Hippocampal formation (tissue), 2 donors: Measurements from ENCODE around the gene ENGASE.

ENCODE experiments used
- DNase-seq, 2 donors: peaks; one replicate each; lab custom pipeline; 2025; lab: John Stamatoyannopoulos, UW

ENGASE gene

GRCh38 chr17:79038545-79039135 lies 36.0 kb upstream of the ENGASE start:
- no peak for DNase-seq

- DNase-seq, result no peak
Measured at GRCh38 chr17:79039171-79039570, 35.5 kb upstream of the ENGASE start.

- DNase-seq, result no peak
Measured at GRCh38 chr17:79039886-79040285, 34.7 kb upstream of the ENGASE start.

GRCh38 chr17:79041041-79041570 lies 33.5 kb upstream of the ENGASE start:
- DNase-seq, result no peak

GRCh38 chr17:79041723-79042420 lies 32.8 kb upstream of the ENGASE start:
- no peak for DNase-seq

- peak in 1 of 2 donors; percentile 16 for DNase-seq
Measured at GRCh38 chr17:79042421-79043190, 32.0 kb upstream of the ENGASE start.

GRCh38 chr17:79043191-79043930 lies 31.3 kb upstream of the ENGASE start:
- DNase-seq, result no peak

GRCh38 chr17:79043931-79044320 lies 30.7 kb upstream of the ENGASE start:
- no peak for DNase-seq

GRCh38 chr17:79044462-79044861 lies 30.2 kb upstream of the ENGASE start:
- DNase-seq, result no peak

GRCh38 chr17:79045001-79045729 lies 29.5 kb upstream of the ENGASE start:
- no peak for DNase-seq

GRCh38 chr17:79045842-79046196 lies 28.8 kb upstream of the ENGASE start:
- peak; percentile 34 to 59 for DNase-seq

- no peak for DNase-seq
Measured at GRCh38 chr17:79046197-79046915, 28.3 kb upstream of the ENGASE start.

- DNase-seq, result no peak
Measured at GRCh38 chr17:79046916-79047280, 27.7 kb upstream of the ENGASE start.

GRCh38 chr17:79047291-79047920 lies 27.2 kb upstream of the ENGASE start:
- no peak for DNase-seq

- DNase-seq, result no peak
Measured at GRCh38 chr17:79047923-79048825, 26.4 kb upstream of the ENGASE start.

GRCh38 chr17:79048826-79049755 lies 25.5 kb upstream of the ENGASE start:
- DNase-seq, result no peak

GRCh38 chr17:79049821-79050220 lies 24.8 kb upstream of the ENGASE start:
- no peak for DNase-seq

- no peak for DNase-seq
Measured at GRCh38 chr17:79050551-79050950, 24.1 kb upstream of the ENGASE start.
